Gastroesophageal sphincter (tissue), 4 donors: ENCODE data around the gene TMSB10. TPM values are rescaled to one million over a fixed set of nuclear protein-coding genes. Genes with fewer than 3 reads are reported as not detected.

Experiments used
- ATAC-seq: fragments of 150-250 bp; one replicate; pipeline ENCODE4 v1.9.1; 2016; ENCODE audit warnings: mild to moderate bottlenecking, moderate library complexity
- H3K27ac ChIP-seq, 4 donors: fragments of 200-600 bp; sonication (generic) in 3 of 4; 1 replicate in 3 of 4; 2 replicates in 1 of 4; pipeline ENCODE4 v1.5.1; 2016 to 2019
- H3K27me3 ChIP-seq: fragments of 200-600 bp; sonication (generic); one replicate; pipeline ENCODE4 v1.5.1; 2019
- H3K36me3 ChIP-seq, 2 donors: fragments of 200-600 bp; sonication (generic); one replicate each; pipeline ENCODE4 v1.5.1; 2019; ENCODE audit warnings: control low read depth in 1 of 2
- H3K4me1 ChIP-seq, 3 donors: fragments of 200-600 bp; sonication (generic); 1 replicate in 2 of 3; 2 replicates in 1 of 3; pipeline ENCODE4 v1.5.1; 2016 to 2019; ENCODE audit warnings: control low read depth in 2 of 3
- H3K4me3 ChIP-seq, 2 donors: fragments of 200-600 bp; sonication (generic); one replicate each; pipeline ENCODE4 v1.5.1; 2019; ENCODE audit warnings: mild to moderate bottlenecking in 1 of 2, moderate library complexity in 1 of 2
- H3K9me3 ChIP-seq, 3 donors: fragments of 200-600 bp; sonication (generic); one replicate each; pipeline ENCODE4 v1.5.1; 2017 to 2019; ENCODE audit warnings: control low read depth in 2 of 3
- CTCF ChIP-seq, 4 experiments: fragments of 200-600 bp in 2 of 4; fragments of 450-650 bp in 2 of 4; sonication (generic) in 1 of 4; IDR thresholded peaks; one replicate each; pipeline ENCODE4 v1.5.1; 2017 to 2019; ENCODE audit warnings: antibody characterized with exemption in 4 of 4, mild to moderate bottlenecking in 2 of 4, moderate library complexity in 2 of 4
- EP300 ChIP-seq: sonication (generic); formaldehyde crosslinking; IDR thresholded peaks from one replicate; pipeline ENCODE4 v1.6.1; 2017; ENCODE audit warnings: antibody characterized with exemption, mild to moderate bottlenecking
- POLR2A ChIP-seq, 2 donors: fragments of 450-650 bp; IDR thresholded peaks; one replicate each; pipeline ENCODE4 v1.6.1; 2017; ENCODE audit warnings: antibody characterized with exemption in 2 of 2, mild to moderate bottlenecking in 2 of 2, moderate library complexity in 1 of 2
- POLR2AphosphoS5 ChIP-seq: sonication (generic); formaldehyde crosslinking; IDR thresholded peaks from one replicate; pipeline ENCODE4 v1.6.1; 2017; ENCODE audit warnings: antibody characterized with exemption
- WGBS, 2 donors: methylation state at CpG; one replicate each; pipeline ENCODE4 v1.1.5; 2018; ENCODE audit warnings: low coverage in 1 of 2; 5-methylcytosine and 5-hydroxymethylcytosine counted together
- total RNA-seq, 4 donors: library from RNA; depleted of rRNA; stranded (reverse); fragments of >200 nt; gene quantifications; one replicate each; pipeline ENCODE4 v1.1.0, GENCODE V29; 2016

TMSB10 gene
- total RNA-seq, 4 donors from 2014 or later: 797 to 2,612 (median 1,708) TPM

GRCh38 chr2:84894758-84895520 lies 10.5 kb upstream of the TMSB10 start:
- TF ChIP-seq POLR2AphosphoS5: no peak
- TF ChIP-seq EP300: no peak
- no peak for TF ChIP-seq CTCF (IDR thresholded peaks at IDR 0.05)
- TF ChIP-seq POLR2A (IDR thresholded peaks at IDR 0.05): no peak
- Histone ChIP-seq H3K36me3 (no peaks in the 10 kb centered on the region), H3K27ac (peak overlapping the region in 2 of 4 donors; percentile 27 to 37), H3K4me1 (peaks cover 0 to 23% (median 0%) of the 10 kb centered on the region in 3 donors), H3K4me3 (no peak overlapping the region), H3K9me3 (no peaks in the 10 kb centered on the region), H3K27me3 (no peaks in the 10 kb centered on the region)
- 40 to 59% methylated on average over 6 of the region's 7 CpGs for whole genome bisulfite sequencing, 2 donors
- ATAC-seq: peak; percentile 29

- Histone ChIP-seq H3K4me1 (peaks cover 0 to 23% (median 0%) of the 10 kb centered on the region in 3 donors), H3K27me3 (no peaks in the 10 kb centered on the region), H3K9me3 (no peaks in the 10 kb centered on the region), H3K4me3 (no peak overlapping the region), H3K36me3 (no peaks in the 10 kb centered on the region), H3K27ac (no peak overlapping the region)
- WGBS, 2 donors: 67 to 74% methylated on average over 2 of the region's 2 CpGs
- no peak for ATAC-seq
- TF ChIP-seq CTCF (IDR thresholded peaks at IDR 0.05) (no peak), POLR2A (IDR thresholded peaks at IDR 0.05) (no peak), POLR2AphosphoS5 (no peak), EP300 (no peak)
Observed at GRCh38 chr2:84896567-84896966, 8.9 kb upstream of the TMSB10 start.

GRCh38 chr2:84897773-84898172 lies 7.7 kb upstream of the TMSB10 start:
- Histone ChIP-seq H3K27me3 (no peaks in the 10 kb centered on the region), H3K9me3 (no peaks in the 10 kb centered on the region), H3K36me3 (no peaks in the 10 kb centered on the region), H3K27ac (peak overlapping the region in 2 of 4 donors; percentile 45 to 63), H3K4me3 (no peak overlapping the region), H3K4me1 (peaks cover 0 to 23% (median 0%) of the 10 kb centered on the region in 3 donors)
- 67 to 69% methylated on average over 1 of the region's 1 CpG for WGBS, 2 donors
- ATAC-seq: no peak
- TF ChIP-seq EP300 (no peak), POLR2A (IDR thresholded peaks at IDR 0.05) (no peak), POLR2AphosphoS5 (no peak), CTCF (IDR thresholded peaks at IDR 0.05) (no peak)

- Histone ChIP-seq H3K9me3 (no peaks in the 10 kb centered on the region), H3K27me3 (no peaks in the 10 kb centered on the region), H3K4me3 (no peak overlapping the region), H3K4me1 (peaks cover 0 to 30% (median 4%) of the 10 kb centered on the region in 3 donors), H3K27ac (peak overlapping the region in 1 of 4 donors; percentile 63), H3K36me3 (no peaks in the 10 kb centered on the region)
- TF ChIP-seq POLR2A (IDR thresholded peaks at IDR 0.05) (no peak), POLR2AphosphoS5 (no peak), CTCF (IDR thresholded peaks at IDR 0.05) (no peak), EP300 (no peak)
- ATAC-seq: no peak
- WGBS, 2 donors: 68 to 82% methylated on average over 5 to 7 of the region's 8 CpGs
Observed at GRCh38 chr2:84899304-84900204, 5.9 kb upstream of the TMSB10 start.
